HG02884 (cell line): Measurements from ENCODE around the gene B3GNT7.
"Not testable (repeated sequence)": the region's sequence is repeated elsewhere in the genome, so short reads cannot be mapped to it uniquely, and the experiment has no call there.

ENCODE experiments used
- ATAC-seq: cut with Tn5 transposase; IDR thresholded peaks from one replicate; pipeline ENCODE4 v1.9.1; 2021; ENCODE audit warnings: mild to moderate bottlenecking, moderate library complexity; ENCODE audit not compliant: unreplicated experiment

B3GNT7 gene

GRCh38 chr2:231395188-231396057, at the start of gene B3GNT7:
B3GNT7 (plus strand) TSS chr2:231395710; CDS start chr2:231395804, 94 bp downstream.
- no peak for ATAC-seq

GRCh38 chr2:231347081-231347480, 48.4 kb upstream of the B3GNT7 start:
- ATAC-seq: no peak

- ATAC-seq: no peak
These were observed 47.9 kb upstream of the B3GNT7 start for GRCh38 chr2:231347638-231348037.

GRCh38 chr2:231348173-231348572, 47.3 kb upstream of the B3GNT7 start:
- ATAC-seq: no peak

- no peak for ATAC-seq
These were observed 46.7 kb upstream of the B3GNT7 start for GRCh38 chr2:231348704-231349373.

GRCh38 chr2:231349374-231349735, 46.2 kb upstream of the B3GNT7 start:
- not testable (repeated sequence) for ATAC-seq

- ATAC-seq: no peak
These were observed 43.9 kb upstream of the B3GNT7 start for GRCh38 chr2:231351648-231352047.

- no peak for ATAC-seq
These were observed 42.0 kb upstream of the B3GNT7 start for GRCh38 chr2:231353469-231353868.

GRCh38 chr2:231355508-231356465, 39.7 kb upstream of the B3GNT7 start:
- no peak for ATAC-seq

GRCh38 chr2:231356466-231356844, 39.1 kb upstream of the B3GNT7 start:
- no peak for ATAC-seq

GRCh38 chr2:231357048-231357447, 38.5 kb upstream of the B3GNT7 start:
- no peak for ATAC-seq

GRCh38 chr2:231357931-231358330, 37.6 kb upstream of the B3GNT7 start:
- no peak for ATAC-seq

- ATAC-seq: no peak
These were observed 36.1 kb upstream of the B3GNT7 start for GRCh38 chr2:231359441-231359840.

GRCh38 chr2:231359948-231360347, 35.6 kb upstream of the B3GNT7 start:
- ATAC-seq: no peak

GRCh38 chr2:231360401-231360800, 35.1 kb upstream of the B3GNT7 start:
- no peak for ATAC-seq

- ATAC-seq: no peak
These were observed 34.6 kb upstream of the B3GNT7 start for GRCh38 chr2:231360881-231361371.

GRCh38 chr2:231361701-231362554, 33.6 kb upstream of the B3GNT7 start:
- peak; percentile 88 for ATAC-seq

- ATAC-seq: no peak
These were observed 32.8 kb upstream of the B3GNT7 start for GRCh38 chr2:231362555-231363184.

GRCh38 chr2:231364061-231364460, 31.4 kb upstream of the B3GNT7 start:
- ATAC-seq: no peak
